ENCODE measurements around the gene DNLZ.
A peak's percentile ranks its signal among the peaks of the same experiment; 100 is the strongest.
"Not testable (repeated sequence)": the region's sequence is repeated elsewhere in the genome, so short reads cannot be mapped to it uniquely, and the experiment has no call there.

The DNLZ gene

GRCh38 chr9:136326061-136326760 lies 37.3 kb downstream of the DNLZ start:
- H3K36me3 ChIP-seq (ENCODE audit: control insufficient read depth in 2 of 2, insufficient read depth in 2 of 2, low read length in 2 of 2), result no peaks in the 10 kb centered on the region
- H3K27ac ChIP-seq (ENCODE audit: low read depth in 2 of 2, low read length in 2 of 2), result peak overlapping the region; percentile 15 to 70
- H3K9ac ChIP-seq (ENCODE audit: low read depth in 1 of 2, low read length in 2 of 2), result no peak overlapping the region
- H3K9me3 ChIP-seq (ENCODE audit: control insufficient read depth in 2 of 2, low read length in 2 of 2), result no peaks in the 10 kb centered on the region
- H3K4me1 ChIP-seq (ENCODE audit: control insufficient read depth in 2 of 2, insufficient read depth in 2 of 2, low read length in 2 of 2), result peaks cover 6 to 11% of the 10 kb centered on the region in 2 donors
- H3K27me3 ChIP-seq (ENCODE audit: control insufficient read depth in 2 of 2, insufficient read depth in 2 of 2, low read length in 2 of 2), result peaks cover 4 to 19% of the 10 kb centered on the region in 2 donors
- H3K4me3 ChIP-seq (ENCODE audit: low read length in 2 of 2), result no peak overlapping the region

GRCh38 chr9:136325358-136325757 lies 38.2 kb downstream of the DNLZ start:
- H3K9ac ChIP-seq (ENCODE audit: low read depth in 1 of 2, low read length in 2 of 2), result no peak overlapping the region
- H3K4me1 ChIP-seq (ENCODE audit: control insufficient read depth in 2 of 2, insufficient read depth in 2 of 2, low read length in 2 of 2), result peaks cover 6 to 11% of the 10 kb centered on the region in 2 donors
- no peak overlapping the region for H3K27ac ChIP-seq (ENCODE audit: low read depth in 2 of 2, low read length in 2 of 2)

DNA sequence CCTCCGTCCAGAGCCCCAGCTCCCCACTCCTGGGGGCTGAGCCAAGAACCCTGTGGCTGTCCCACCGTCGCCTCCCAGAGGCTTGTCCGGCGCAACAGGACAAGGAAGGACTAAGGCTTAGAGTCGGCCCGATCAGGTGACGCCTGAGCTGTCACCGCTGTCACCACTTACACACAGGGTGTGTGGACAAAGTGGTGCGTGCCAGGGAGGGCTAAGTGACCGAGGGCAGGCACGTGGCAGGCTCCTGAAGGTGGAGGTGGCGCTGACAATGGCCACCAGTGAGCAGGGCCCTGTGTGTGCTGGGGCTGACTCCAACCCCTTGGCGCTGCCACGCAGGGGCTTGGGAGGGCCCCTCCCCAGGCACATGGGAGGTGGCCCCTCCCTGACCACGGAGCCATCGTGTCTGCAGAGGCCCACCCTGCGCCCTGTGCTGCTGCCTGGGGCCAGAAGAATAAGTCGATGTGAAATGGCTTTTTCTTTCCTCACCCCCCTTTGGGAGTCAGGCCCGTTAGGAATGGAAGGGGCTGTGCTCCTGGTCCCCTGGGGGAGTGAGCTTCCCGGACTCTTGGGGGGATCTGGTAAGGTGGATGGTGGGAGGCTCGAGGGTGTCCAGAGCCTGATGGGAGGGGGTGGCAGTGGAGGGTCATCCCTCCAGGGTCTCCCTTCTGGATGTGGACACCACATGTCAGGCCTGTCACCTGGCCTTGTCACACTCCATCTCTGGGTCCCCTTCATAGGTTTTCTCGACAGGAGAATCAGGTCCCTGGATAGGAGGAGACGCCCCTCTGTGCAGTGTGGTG lies 38.8 kb downstream of the DNLZ start:
- no peak overlapping the region for H3K9ac ChIP-seq (ENCODE audit: low read depth in 1 of 2, low read length in 2 of 2)
- H3K36me3 ChIP-seq (ENCODE audit: control insufficient read depth in 2 of 2, insufficient read depth in 2 of 2, low read length in 2 of 2), result no peaks in the 10 kb centered on the region
- no peak overlapping the region for H3K4me3 ChIP-seq (ENCODE audit: low read length in 2 of 2)
- H3K27ac ChIP-seq (ENCODE audit: low read depth in 2 of 2, low read length in 2 of 2), result no peak overlapping the region
- H3K9me3 ChIP-seq (ENCODE audit: control insufficient read depth in 2 of 2, low read length in 2 of 2), result no peaks in the 10 kb centered on the region
- H3K27me3 ChIP-seq (ENCODE audit: control insufficient read depth in 2 of 2, insufficient read depth in 2 of 2, low read length in 2 of 2), result peaks cover 4 to 19% of the 10 kb centered on the region in 2 donors
- H3K4me1 ChIP-seq (ENCODE audit: control insufficient read depth in 2 of 2, insufficient read depth in 2 of 2, low read length in 2 of 2), result peaks cover 6 to 11% of the 10 kb centered on the region in 2 donors

More at GRCh38 chr9:136325358-136325757, 38.2 kb downstream of the DNLZ start:
- no peaks in the 10 kb centered on the region for H3K9me3 ChIP-seq (ENCODE audit: control insufficient read depth in 2 of 2, low read length in 2 of 2)
- no peaks in the 10 kb centered on the region for H3K36me3 ChIP-seq (ENCODE audit: control insufficient read depth in 2 of 2, insufficient read depth in 2 of 2, low read length in 2 of 2)
- no peak overlapping the region for H3K4me3 ChIP-seq (ENCODE audit: low read length in 2 of 2)
- peaks cover 4 to 19% of the 10 kb centered on the region in 2 donors for H3K27me3 ChIP-seq (ENCODE audit: control insufficient read depth in 2 of 2, insufficient read depth in 2 of 2, low read length in 2 of 2)

GRCh38 chr9:136323371-136323789 lies 40.2 kb downstream of the DNLZ start:
- Histone ChIP-seq H3K9me3 (ENCODE audit: control insufficient read depth in 2 of 2, low read length in 2 of 2) (no peaks in the 10 kb centered on the region), H3K36me3 (ENCODE audit: control insufficient read depth in 2 of 2, insufficient read depth in 2 of 2, low read length in 2 of 2) (no peaks in the 10 kb centered on the region), H3K27me3 (ENCODE audit: control insufficient read depth in 2 of 2, insufficient read depth in 2 of 2, low read length in 2 of 2) (peaks cover 4 to 19% of the 10 kb centered on the region in 2 donors), H3K9ac (ENCODE audit: low read depth in 1 of 2, low read length in 2 of 2) (no peak overlapping the region), H3K4me3 (ENCODE audit: low read length in 2 of 2) (no peak overlapping the region), H3K4me1 (ENCODE audit: control insufficient read depth in 2 of 2, insufficient read depth in 2 of 2, low read length in 2 of 2) (peaks cover 6 to 10% of the 10 kb centered on the region in 2 donors), H3K27ac (ENCODE audit: low read depth in 2 of 2, low read length in 2 of 2) (no peak overlapping the region)

GRCh38 chr9:136322756-136323330 lies 40.7 kb downstream of the DNLZ start:
- peaks cover 0 to 14% of the 10 kb centered on the region in 2 donors for H3K27me3 ChIP-seq (ENCODE audit: control insufficient read depth in 2 of 2, insufficient read depth in 2 of 2, low read length in 2 of 2)
- H3K4me1 ChIP-seq (ENCODE audit: control insufficient read depth in 2 of 2, insufficient read depth in 2 of 2, low read length in 2 of 2), result peaks cover 5 to 6% of the 10 kb centered on the region in 2 donors
- H3K27ac ChIP-seq (ENCODE audit: low read depth in 2 of 2, low read length in 2 of 2), result no peak overlapping the region
- no peak overlapping the region for H3K9ac ChIP-seq (ENCODE audit: low read depth in 1 of 2, low read length in 2 of 2)
- H3K36me3 ChIP-seq (ENCODE audit: control insufficient read depth in 2 of 2, insufficient read depth in 2 of 2, low read length in 2 of 2), result no peaks in the 10 kb centered on the region
- no peak overlapping the region for H3K4me3 ChIP-seq (ENCODE audit: low read length in 2 of 2)
- no peaks in the 10 kb centered on the region for H3K9me3 ChIP-seq (ENCODE audit: control insufficient read depth in 2 of 2, low read length in 2 of 2)

DNA sequence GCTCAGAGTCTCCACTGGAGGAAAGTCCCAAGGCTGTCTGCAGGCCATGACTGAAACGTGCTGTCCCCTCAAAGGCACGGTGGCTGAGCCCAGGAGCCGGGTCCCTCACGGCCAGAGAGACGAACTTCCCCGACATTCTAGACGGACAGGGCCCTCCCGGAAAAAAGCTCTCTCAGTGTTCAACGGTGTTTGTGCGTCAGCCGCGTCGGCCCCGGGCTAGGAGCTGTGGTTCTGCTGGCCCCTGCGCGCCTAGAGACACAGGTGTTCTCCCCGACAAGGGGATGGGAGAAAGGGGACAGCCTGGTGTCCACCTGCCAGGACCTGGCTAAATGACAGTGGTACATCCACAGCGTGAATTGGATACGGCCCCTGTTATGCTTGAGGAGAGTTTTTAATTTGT lies 42.0 kb downstream of the DNLZ start:
- Histone ChIP-seq H3K4me3 (ENCODE audit: low read length in 2 of 2) (no peak overlapping the region), H3K9ac (ENCODE audit: low read depth in 1 of 2, low read length in 2 of 2) (no peak overlapping the region), H3K9me3 (ENCODE audit: control insufficient read depth in 2 of 2, low read length in 2 of 2) (no peaks in the 10 kb centered on the region), H3K27ac (ENCODE audit: low read depth in 2 of 2, low read length in 2 of 2) (no peak overlapping the region), H3K27me3 (ENCODE audit: control insufficient read depth in 2 of 2, insufficient read depth in 2 of 2, low read length in 2 of 2) (peaks cover 0 to 9% of the 10 kb centered on the region in 2 donors), H3K36me3 (ENCODE audit: control insufficient read depth in 2 of 2, insufficient read depth in 2 of 2, low read length in 2 of 2) (no peaks in the 10 kb centered on the region), H3K4me1 (ENCODE audit: control insufficient read depth in 2 of 2, insufficient read depth in 2 of 2, low read length in 2 of 2) (peaks cover under 1 to 2% of the 10 kb centered on the region in 2 donors)

DNA sequence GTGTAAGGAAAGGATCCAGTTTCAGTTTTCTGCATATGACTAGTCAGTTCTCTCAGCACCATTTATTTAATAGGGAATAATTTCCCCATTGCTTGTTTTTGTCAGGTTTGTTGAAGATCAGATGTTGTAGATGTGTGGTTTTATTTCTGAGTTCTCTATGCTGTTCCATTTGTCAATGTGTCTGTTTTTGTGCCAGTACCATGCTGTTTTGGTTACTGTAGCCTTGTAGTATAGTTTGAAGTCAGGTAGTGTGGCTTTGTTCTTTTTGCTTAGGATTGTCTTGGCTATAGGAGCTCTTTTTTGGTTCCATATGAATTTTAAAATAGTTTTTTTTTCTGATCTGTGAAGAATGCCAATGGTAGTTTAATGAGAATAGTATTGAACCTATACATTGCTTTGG lies 42.6 kb downstream of the DNLZ start:
- H3K36me3 ChIP-seq (ENCODE audit: control insufficient read depth in 2 of 2, insufficient read depth in 2 of 2, low read length in 2 of 2); H3K27ac ChIP-seq (ENCODE audit: low read depth in 2 of 2, low read length in 2 of 2); H3K4me1 ChIP-seq (ENCODE audit: control insufficient read depth in 2 of 2, insufficient read depth in 2 of 2, low read length in 2 of 2); H3K27me3 ChIP-seq (ENCODE audit: control insufficient read depth in 2 of 2, insufficient read depth in 2 of 2, low read length in 2 of 2); H3K9me3 ChIP-seq (ENCODE audit: control insufficient read depth in 2 of 2, low read length in 2 of 2); H3K4me3 ChIP-seq (ENCODE audit: low read length in 2 of 2); H3K9ac ChIP-seq (ENCODE audit: low read depth in 1 of 2, low read length in 2 of 2): not testable (repeated sequence)

DNA sequence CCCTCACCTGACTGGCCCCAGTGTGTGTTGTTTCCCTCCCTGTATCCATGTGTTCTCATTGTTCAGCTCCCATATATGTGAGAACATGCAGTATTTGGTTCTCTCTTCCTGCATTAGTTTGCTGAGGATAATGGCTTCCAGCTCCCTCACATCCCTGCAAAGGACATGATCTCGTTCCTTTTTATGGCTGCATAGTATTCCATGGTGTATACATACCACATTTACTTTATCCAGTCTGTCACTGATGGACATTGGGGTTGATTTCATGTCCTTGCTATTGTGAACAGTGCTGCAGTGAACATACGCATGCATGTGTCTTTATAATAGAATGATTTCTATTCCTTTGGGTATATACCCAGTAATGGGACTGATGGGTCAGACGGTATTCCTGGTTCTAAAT lies 43.6 kb downstream of the DNLZ start:
- H3K27ac ChIP-seq (ENCODE audit: low read depth in 2 of 2, low read length in 2 of 2); H3K9ac ChIP-seq (ENCODE audit: low read depth in 1 of 2, low read length in 2 of 2); H3K9me3 ChIP-seq (ENCODE audit: control insufficient read depth in 2 of 2, low read length in 2 of 2); H3K36me3 ChIP-seq (ENCODE audit: control insufficient read depth in 2 of 2, insufficient read depth in 2 of 2, low read length in 2 of 2); H3K4me1 ChIP-seq (ENCODE audit: control insufficient read depth in 2 of 2, insufficient read depth in 2 of 2, low read length in 2 of 2); H3K4me3 ChIP-seq (ENCODE audit: low read length in 2 of 2); H3K27me3 ChIP-seq (ENCODE audit: control insufficient read depth in 2 of 2, insufficient read depth in 2 of 2, low read length in 2 of 2): not testable (repeated sequence)

GRCh38 chr9:136319244-136319643 lies 44.3 kb downstream of the DNLZ start:
- not testable (repeated sequence) for H3K27me3 ChIP-seq (ENCODE audit: control insufficient read depth in 2 of 2, insufficient read depth in 2 of 2, low read length in 2 of 2); H3K27ac ChIP-seq (ENCODE audit: low read depth in 2 of 2, low read length in 2 of 2); H3K9ac ChIP-seq (ENCODE audit: low read depth in 1 of 2, low read length in 2 of 2); H3K4me3 ChIP-seq (ENCODE audit: low read length in 2 of 2); H3K36me3 ChIP-seq (ENCODE audit: control insufficient read depth in 2 of 2, insufficient read depth in 2 of 2, low read length in 2 of 2); H3K4me1 ChIP-seq (ENCODE audit: control insufficient read depth in 2 of 2, insufficient read depth in 2 of 2, low read length in 2 of 2); H3K9me3 ChIP-seq (ENCODE audit: control insufficient read depth in 2 of 2, low read length in 2 of 2)

DNA sequence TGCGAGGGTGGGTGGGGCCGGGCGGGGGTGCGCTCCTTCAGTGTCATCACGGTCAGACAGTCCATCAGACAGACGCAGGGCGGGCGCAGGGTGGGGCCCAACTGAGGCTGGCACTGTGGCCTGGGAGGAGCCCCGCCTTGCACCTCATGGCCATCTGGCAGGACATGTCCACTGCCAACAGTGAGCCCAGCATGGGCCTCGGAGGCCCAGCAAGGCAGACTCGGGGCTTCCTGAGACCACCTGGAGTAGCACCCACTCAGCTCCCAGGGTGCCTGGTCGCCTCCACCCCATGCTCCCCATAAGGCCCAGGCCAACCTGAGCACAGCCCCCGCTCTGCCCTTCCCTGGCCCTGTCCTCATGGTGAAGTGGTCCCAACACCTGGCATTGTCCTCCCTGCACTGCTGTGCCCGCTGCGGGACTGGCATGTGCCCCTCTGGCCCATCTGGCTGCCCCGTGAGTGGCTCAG lies 44.7 kb downstream of the DNLZ start:
- Histone ChIP-seq H3K27ac (ENCODE audit: low read depth in 2 of 2, low read length in 2 of 2) (no peak overlapping the region), H3K4me3 (ENCODE audit: low read length in 2 of 2) (no peak overlapping the region), H3K27me3 (ENCODE audit: control insufficient read depth in 2 of 2, insufficient read depth in 2 of 2, low read length in 2 of 2) (no peaks in the 10 kb centered on the region), H3K9ac (ENCODE audit: low read depth in 1 of 2, low read length in 2 of 2) (no peak overlapping the region), H3K36me3 (ENCODE audit: control insufficient read depth in 2 of 2, insufficient read depth in 2 of 2, low read length in 2 of 2) (no peaks in the 10 kb centered on the region), H3K9me3 (ENCODE audit: control insufficient read depth in 2 of 2, low read length in 2 of 2) (peaks cover 0 to 2% of the 10 kb centered on the region in 2 donors), H3K4me1 (ENCODE audit: control insufficient read depth in 2 of 2, insufficient read depth in 2 of 2, low read length in 2 of 2) (no peaks in the 10 kb centered on the region)

Data from mucosa of rectum (tissue), 2 donors.